IPS-18a (cell line): ENCODE measurements around the gene PHF8.

ENCODE experiments used
- H3K27ac ChIP-seq: one replicate; pipeline ENCODE4 v1.5.1; 2013; ENCODE audit warnings: low read length
- H3K27me3 ChIP-seq: one replicate; pipeline ENCODE4 v1.6.1; 2013; ENCODE audit warnings: mild to moderate bottlenecking, low read length; ENCODE audit not compliant: control insufficient read depth, insufficient read depth
- H3K36me3 ChIP-seq: one replicate; pipeline ENCODE4 v1.6.1; 2013; ENCODE audit warnings: low read depth, low read length; ENCODE audit not compliant: control insufficient read depth
- H3K4me1 ChIP-seq: one replicate; pipeline ENCODE4 v1.6.1; 2013; ENCODE audit warnings: low read depth, low read length; ENCODE audit not compliant: control insufficient read depth
- H3K4me3 ChIP-seq: one replicate; pipeline ENCODE4 v1.5.1; 2013; ENCODE audit warnings: low read length
- H3K9ac ChIP-seq: one replicate; pipeline ENCODE4 v1.6.1; 2013; ENCODE audit warnings: mild to moderate bottlenecking, low read length, moderate library complexity
- H3K9me3 ChIP-seq: one replicate; pipeline ENCODE4 v1.6.1; 2013; ENCODE audit warnings: low read depth, low read length; ENCODE audit not compliant: control insufficient read depth

PHF8 gene

GRCh38 chrX:54012830-54013500 is 31.3 kb downstream of the PHF8 start:
- no peak overlapping the region for H3K9ac ChIP-seq
- H3K27me3 ChIP-seq = no peaks in the 10 kb centered on the region
- H3K27ac ChIP-seq = no peak overlapping the region
- H3K4me1 ChIP-seq = no peaks in the 10 kb centered on the region
- no peak overlapping the region for H3K4me3 ChIP-seq
- peaks cover 8% of the 10 kb centered on the region for H3K9me3 ChIP-seq
- H3K36me3 ChIP-seq = peaks cover 20% of the 10 kb centered on the region

GRCh38 chrX:54007682-54008081 is 36.6 kb downstream of the PHF8 start:
- Histone ChIP-seq H3K27ac (no peak overlapping the region), H3K4me3 (no peak overlapping the region), H3K27me3 (no peaks in the 10 kb centered on the region), H3K36me3 (peaks cover 9% of the 10 kb centered on the region), H3K4me1 (no peaks in the 10 kb centered on the region), H3K9me3 (peaks cover 6% of the 10 kb centered on the region), H3K9ac (no peak overlapping the region)

GRCh38 chrX:53997724-53998123 is 46.5 kb downstream of the PHF8 start:
- H3K36me3 ChIP-seq = peaks cover 39% of the 10 kb centered on the region
- no peaks in the 10 kb centered on the region for H3K27me3 ChIP-seq

GRCh38 chrX:53992589-53992988 is 51.7 kb downstream of the PHF8 start:
- Histone ChIP-seq H3K9me3 (peaks cover 19% of the 10 kb centered on the region), H3K27me3 (no peaks in the 10 kb centered on the region), H3K4me3 (no peak overlapping the region), H3K27ac (no peak overlapping the region), H3K36me3 (peaks cover 19% of the 10 kb centered on the region), H3K4me1 (no peaks in the 10 kb centered on the region), H3K9ac (no peak overlapping the region)

More at GRCh38 chrX:53997724-53998123, 46.5 kb downstream of the PHF8 start:
- Histone ChIP-seq H3K9me3 (peaks cover under 1% of the 10 kb centered on the region), H3K4me1 (no peaks in the 10 kb centered on the region), H3K27ac (no peak overlapping the region), H3K9ac (no peak overlapping the region), H3K4me3 (no peak overlapping the region)

- Histone ChIP-seq H3K9ac (no peak overlapping the region), H3K27me3 (no peaks in the 10 kb centered on the region), H3K4me1 (no peaks in the 10 kb centered on the region), H3K4me3 (no peak overlapping the region), H3K27ac (no peak overlapping the region), H3K36me3 (peaks cover 28% of the 10 kb centered on the region), H3K9me3 (peaks cover 22% of the 10 kb centered on the region)
Measured at GRCh38 chrX:53990171-53990570, 54.1 kb downstream of the PHF8 start.

GRCh38 chrX:53984895-53985294 is 59.4 kb downstream of the PHF8 start:
- Histone ChIP-seq H3K27me3 (no peaks in the 10 kb centered on the region), H3K9ac (no peak overlapping the region), H3K9me3 (peaks cover 17% of the 10 kb centered on the region), H3K4me1 (no peaks in the 10 kb centered on the region), H3K27ac (no peak overlapping the region), H3K36me3 (peaks cover 30% of the 10 kb centered on the region), H3K4me3 (no peak overlapping the region)

- H3K27me3 ChIP-seq = no peaks in the 10 kb centered on the region
- no peak overlapping the region for H3K4me3 ChIP-seq
- H3K27ac ChIP-seq = no peak overlapping the region
- no peaks in the 10 kb centered on the region for H3K36me3 ChIP-seq
- peaks cover 6% of the 10 kb centered on the region for H3K9me3 ChIP-seq
- no peak overlapping the region for H3K9ac ChIP-seq
- H3K4me1 ChIP-seq = no peaks in the 10 kb centered on the region
Measured at GRCh38 chrX:53974529-53974928, 69.7 kb downstream of the PHF8 start.

GRCh38 chrX:53969540-53969939 is 74.7 kb downstream of the PHF8 start:
- Histone ChIP-seq H3K4me3 (no peak overlapping the region), H3K27me3 (no peaks in the 10 kb centered on the region), H3K9ac (no peak overlapping the region), H3K36me3 (no peaks in the 10 kb centered on the region), H3K9me3 (peaks cover 18% of the 10 kb centered on the region), H3K4me1 (no peaks in the 10 kb centered on the region), H3K27ac (no peak overlapping the region)

GRCh38 chrX:53950130-53950733 is 94.0 kb downstream of the PHF8 start:
- no peak overlapping the region for H3K27ac ChIP-seq
- H3K4me3 ChIP-seq = no peak overlapping the region
- no peaks in the 10 kb centered on the region for H3K27me3 ChIP-seq
- no peak overlapping the region for H3K9ac ChIP-seq
- H3K4me1 ChIP-seq = no peaks in the 10 kb centered on the region
- peaks cover 3% of the 10 kb centered on the region for H3K36me3 ChIP-seq
- H3K9me3 ChIP-seq = peaks cover 13% of the 10 kb centered on the region

- Histone ChIP-seq H3K36me3 (peaks cover 5% of the 10 kb centered on the region), H3K4me1 (no peaks in the 10 kb centered on the region), H3K27me3 (no peaks in the 10 kb centered on the region), H3K4me3 (no peak overlapping the region), H3K27ac (no peak overlapping the region), H3K9me3 (peaks cover 18% of the 10 kb centered on the region), H3K9ac (no peak overlapping the region)
Measured at GRCh38 chrX:53940180-53940579, 104.1 kb downstream of the PHF8 start.

- Histone ChIP-seq H3K4me3 (no peak overlapping the region), H3K9me3 (peaks cover 18% of the 10 kb centered on the region), H3K4me1 (no peaks in the 10 kb centered on the region), H3K9ac (no peak overlapping the region), H3K27me3 (no peaks in the 10 kb centered on the region), H3K36me3 (peaks cover 5% of the 10 kb centered on the region), H3K27ac (no peak overlapping the region)
Measured at GRCh38 chrX:53939127-53939526, 105.1 kb downstream of the PHF8 start.
